AG09309 (cell line): ENCODE results near the gene UCK2.

Experiments
- DNase-seq: peaks from one replicate; pipeline ENCODE4 v3.0.0-alpha.2; 2010; ENCODE audit warnings: low read depth
- H3K4me3 ChIP-seq: 2 replicates; pipeline ENCODE4 v1.5.1; 2011; ENCODE audit warnings: mild to moderate bottlenecking, low read depth, low read length, moderate library complexity; ENCODE audit not compliant: control insufficient read depth
- TF ChIP-seq, protein P1 (sequence below): IDR thresholded peaks from 2 replicates; pipeline ENCODE4 v1.5.1; 2011; ENCODE audit warnings: mild to moderate bottlenecking, low read depth, low read length, inconsistent platforms; ENCODE audit not compliant: insufficient read depth, control insufficient read depth; ENCODE audit errors: missing control alignments

Gene UCK2

DNA sequence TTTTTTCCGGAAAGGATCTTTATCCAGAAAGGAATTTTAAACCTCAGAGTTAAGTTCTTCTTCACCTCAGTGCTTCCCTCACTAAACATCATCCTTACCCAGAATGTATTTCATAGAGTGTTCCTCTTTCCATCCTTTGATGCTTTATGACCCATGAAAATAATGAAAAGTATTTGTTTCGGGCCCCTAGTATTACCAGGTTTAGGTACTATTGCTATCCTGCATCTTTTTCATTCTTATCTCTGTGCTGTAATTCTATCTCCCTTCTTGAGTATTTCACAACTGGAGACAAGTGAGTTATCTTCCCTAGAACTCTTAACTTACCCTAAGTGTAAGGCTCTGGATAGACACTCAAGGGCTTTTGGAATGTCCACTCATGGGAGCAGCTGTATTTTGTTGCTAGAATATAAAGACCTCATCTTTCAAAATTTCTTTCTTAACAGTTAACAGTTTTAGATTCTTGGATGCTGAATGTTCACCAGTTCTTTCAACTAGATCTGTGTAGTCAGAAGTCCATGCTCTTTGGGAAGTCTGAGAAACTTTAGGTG is 26.2 kb downstream of the UCK2 start:
- TF ChIP-seq, protein P1, sequence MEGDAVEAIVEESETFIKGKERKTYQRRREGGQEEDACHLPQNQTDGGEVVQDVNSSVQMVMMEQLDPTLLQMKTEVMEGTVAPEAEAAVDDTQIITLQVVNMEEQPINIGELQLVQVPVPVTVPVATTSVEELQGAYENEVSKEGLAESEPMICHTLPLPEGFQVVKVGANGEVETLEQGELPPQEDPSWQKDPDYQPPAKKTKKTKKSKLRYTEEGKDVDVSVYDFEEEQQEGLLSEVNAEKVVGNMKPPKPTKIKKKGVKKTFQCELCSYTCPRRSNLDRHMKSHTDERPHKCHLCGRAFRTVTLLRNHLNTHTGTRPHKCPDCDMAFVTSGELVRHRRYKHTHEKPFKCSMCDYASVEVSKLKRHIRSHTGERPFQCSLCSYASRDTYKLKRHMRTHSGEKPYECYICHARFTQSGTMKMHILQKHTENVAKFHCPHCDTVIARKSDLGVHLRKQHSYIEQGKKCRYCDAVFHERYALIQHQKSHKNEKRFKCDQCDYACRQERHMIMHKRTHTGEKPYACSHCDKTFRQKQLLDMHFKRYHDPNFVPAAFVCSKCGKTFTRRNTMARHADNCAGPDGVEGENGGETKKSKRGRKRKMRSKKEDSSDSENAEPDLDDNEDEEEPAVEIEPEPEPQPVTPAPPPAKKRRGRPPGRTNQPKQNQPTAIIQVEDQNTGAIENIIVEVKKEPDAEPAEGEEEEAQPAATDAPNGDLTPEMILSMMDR, result no peak
- no peak for DNase-seq
- H3K4me3 ChIP-seq, result no peak overlapping the region

DNA sequence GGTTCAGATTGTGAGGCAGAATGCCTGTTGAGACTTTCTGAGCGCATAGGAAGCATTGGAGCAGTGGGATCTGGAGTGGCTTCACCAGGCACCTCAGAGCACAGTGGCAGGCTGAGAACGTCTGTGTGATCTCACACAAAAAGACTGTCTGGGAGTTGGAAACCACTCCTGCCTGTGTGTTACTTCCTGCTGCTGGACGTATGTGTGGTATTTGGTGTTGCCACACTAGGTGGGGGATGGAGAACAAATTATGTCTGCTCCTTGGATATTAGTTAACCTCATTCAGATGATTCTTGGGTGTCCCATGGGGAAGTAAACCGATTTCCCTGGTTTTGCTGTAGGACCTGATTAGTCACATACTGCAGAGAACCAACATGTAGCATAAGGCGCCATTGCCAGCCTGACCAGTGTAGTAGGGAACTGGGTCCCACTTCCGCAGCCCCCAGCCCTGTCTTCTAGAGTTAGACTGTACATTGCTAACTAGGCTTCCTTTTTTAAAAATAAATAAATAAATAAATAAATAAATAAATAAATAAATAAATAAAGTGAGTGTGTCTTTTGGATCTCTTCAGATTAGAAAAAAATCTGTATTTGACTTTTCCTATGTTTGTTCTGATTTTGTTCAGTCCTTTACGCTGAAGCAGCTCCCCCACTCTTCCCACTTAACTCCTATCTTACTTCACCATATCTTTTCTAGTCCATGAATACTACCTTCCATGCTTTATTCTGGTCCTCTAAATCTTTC is 26.9 kb downstream of the UCK2 start:
- no peak overlapping the region for H3K4me3 ChIP-seq
- DNase-seq, result peak; percentile 93
- TF ChIP-seq, protein P1, result no peak

GRCh38 chr1:165855010-165855838 is 27.8 kb downstream of the UCK2 start:
- TF ChIP-seq, protein P1, result no peak
- no peak for DNase-seq
- no peak overlapping the region for H3K4me3 ChIP-seq

- TF ChIP-seq, protein P1, result no peak
- DNase-seq, result no peak
- H3K4me3 ChIP-seq, result no peak overlapping the region
These were observed 28.6 kb downstream of the UCK2 start for GRCh38 chr1:165856021-165856420.

GRCh38 chr1:165856606-165857005 is 29.2 kb downstream of the UCK2 start:
- TF ChIP-seq, protein P1, result no peak
- no peak overlapping the region for H3K4me3 ChIP-seq
- no peak for DNase-seq

DNA sequence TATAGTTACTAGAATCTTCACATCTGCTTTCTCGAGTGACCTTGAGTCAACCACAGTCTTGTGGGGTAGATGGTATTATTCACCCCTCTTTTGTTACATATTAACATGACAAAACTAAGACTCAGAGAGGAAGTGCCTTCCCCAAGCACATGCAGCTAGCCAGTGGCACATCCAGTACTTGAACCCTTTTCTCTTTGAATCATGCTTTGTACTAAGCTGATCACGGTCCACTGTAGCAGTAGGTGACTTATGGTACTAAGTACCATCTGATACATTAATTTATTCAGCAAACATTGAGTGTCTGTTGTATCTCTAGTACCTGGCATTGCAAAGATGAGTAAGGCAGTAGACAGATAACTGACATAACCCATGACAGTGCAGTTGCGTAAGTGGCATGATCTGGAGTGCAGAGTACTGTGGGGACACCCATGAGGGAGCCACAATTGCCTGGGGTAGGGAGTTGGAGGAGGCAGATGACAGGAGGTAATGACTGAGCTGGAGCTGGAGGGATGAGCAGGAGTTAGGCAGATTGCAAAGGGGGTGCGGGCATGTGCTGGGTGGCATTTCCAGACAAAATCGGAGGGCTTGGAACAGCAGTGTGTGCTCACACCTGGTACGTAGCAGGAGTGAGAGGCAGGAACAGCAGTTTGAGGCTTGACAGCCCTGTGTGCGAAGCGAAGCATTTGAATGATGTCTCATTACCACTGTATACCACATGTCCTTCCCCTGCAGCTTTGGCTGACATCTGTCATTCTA is 29.8 kb downstream of the UCK2 start:
- DNase-seq, result no peak
- TF ChIP-seq, protein P1, result no peak
- no peak overlapping the region for H3K4me3 ChIP-seq
